Subcutaneous abdominal adipose tissue (tissue), 5 donors: Measurements from ENCODE around the gene CSNK1A1.
A peak's percentile ranks its signal among the peaks of the same experiment; 100 is the strongest.

Experiments used
- H3K27ac ChIP-seq: one replicate; pipeline ENCODE4 v1.7.0; 2013; ENCODE audit warnings: low read depth, mild to moderate bottlenecking, inconsistent platforms, low read length, moderate library complexity
- H3K27me3 ChIP-seq, 5 donors: one replicate each; pipeline ENCODE4 v1.7.0; 2013; ENCODE audit warnings: low read length in 5 of 5, inconsistent platforms in 1 of 5; ENCODE audit not compliant: control insufficient read depth in 5 of 5, insufficient read depth in 4 of 5
- H3K36me3 ChIP-seq, 5 donors: one replicate each; pipeline ENCODE4 v1.7.0; 2013; ENCODE audit warnings: low read length in 5 of 5; ENCODE audit not compliant: control insufficient read depth in 5 of 5, insufficient read depth in 5 of 5
- H3K4me1 ChIP-seq, 5 donors: one replicate each; pipeline ENCODE4 v1.7.0; 2013; ENCODE audit warnings: low read length in 5 of 5, mild to moderate bottlenecking in 3 of 5, moderate library complexity in 1 of 5; ENCODE audit not compliant: control insufficient read depth in 5 of 5, insufficient read depth in 5 of 5
- H3K4me3 ChIP-seq, 5 donors: one replicate each; pipeline ENCODE4 v1.7.0; 2013; ENCODE audit warnings: low read length in 5 of 5, low read depth in 1 of 5
- H3K9ac ChIP-seq, 5 donors: one replicate each; pipeline ENCODE4 v1.7.0; 2013; ENCODE audit warnings: low read length in 5 of 5, mild to moderate bottlenecking in 4 of 5, moderate library complexity in 3 of 5
- H3K9me3 ChIP-seq, 5 donors: one replicate each; pipeline ENCODE4 v1.7.0; 2013; ENCODE audit warnings: low read length in 5 of 5; ENCODE audit not compliant: control insufficient read depth in 5 of 5
- donor health status: healthy.
- donor health status: healthy.
- donor health status: healthy.
- donor health status: healthy.
- donor health status: healthy.

Gene CSNK1A1

DNA sequence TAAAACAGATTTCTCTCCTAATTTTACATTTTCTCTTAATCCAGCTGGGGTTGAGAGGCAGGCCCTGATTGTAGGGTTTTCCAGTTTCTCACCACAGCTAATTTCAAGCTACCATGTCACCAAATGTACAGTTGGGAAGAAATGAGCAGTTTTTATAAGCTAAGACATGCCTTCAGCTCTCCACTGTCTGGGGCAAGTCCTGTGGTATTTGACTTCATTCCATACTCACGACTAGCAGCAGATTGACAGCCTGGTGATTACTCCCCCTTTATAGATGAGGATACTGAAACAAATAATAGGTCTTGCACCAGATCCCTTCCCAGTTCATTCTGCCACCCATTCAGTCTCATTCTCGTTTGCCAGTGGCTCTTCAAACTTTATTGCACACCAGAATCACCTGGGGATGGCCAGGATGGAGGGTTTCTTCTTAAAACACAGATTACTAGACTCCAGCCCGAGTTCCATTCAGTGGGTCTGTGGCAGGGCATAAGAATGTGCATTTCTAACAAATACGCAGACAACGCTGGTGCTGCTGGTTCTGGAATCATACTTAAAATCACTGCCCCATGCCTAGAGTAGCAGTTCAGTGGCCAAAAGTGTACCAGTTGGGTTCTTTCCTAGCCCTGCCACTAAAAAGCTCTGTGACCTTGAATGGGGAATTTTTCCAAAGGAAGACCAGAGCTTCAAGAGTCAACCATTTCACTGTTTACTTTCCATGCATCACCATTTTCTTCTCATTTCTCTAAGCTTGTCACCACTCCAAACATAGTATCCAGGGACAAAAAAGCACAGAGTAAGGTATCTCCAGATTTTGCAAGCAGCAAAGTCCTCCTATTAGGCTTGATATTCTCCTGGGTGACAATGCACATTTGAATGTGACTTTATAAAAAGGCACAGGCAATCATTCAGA, 64.3 kb downstream of the CSNK1A1 start:
- Histone ChIP-seq H3K4me3 (no peak overlapping the region), H3K9ac (peak overlapping the region in 2 of 5 donors; percentile 25 to 49), H3K27me3 (no peaks in the 10 kb centered on the region), H3K9me3 (no peaks in the 10 kb centered on the region), H3K4me1 (peaks cover 11 to 52% (median 29%) of the 10 kb centered on the region in 5 donors), H3K27ac (peak overlapping the region; percentile 61), H3K36me3 (no peaks in the 10 kb centered on the region)

DNA sequence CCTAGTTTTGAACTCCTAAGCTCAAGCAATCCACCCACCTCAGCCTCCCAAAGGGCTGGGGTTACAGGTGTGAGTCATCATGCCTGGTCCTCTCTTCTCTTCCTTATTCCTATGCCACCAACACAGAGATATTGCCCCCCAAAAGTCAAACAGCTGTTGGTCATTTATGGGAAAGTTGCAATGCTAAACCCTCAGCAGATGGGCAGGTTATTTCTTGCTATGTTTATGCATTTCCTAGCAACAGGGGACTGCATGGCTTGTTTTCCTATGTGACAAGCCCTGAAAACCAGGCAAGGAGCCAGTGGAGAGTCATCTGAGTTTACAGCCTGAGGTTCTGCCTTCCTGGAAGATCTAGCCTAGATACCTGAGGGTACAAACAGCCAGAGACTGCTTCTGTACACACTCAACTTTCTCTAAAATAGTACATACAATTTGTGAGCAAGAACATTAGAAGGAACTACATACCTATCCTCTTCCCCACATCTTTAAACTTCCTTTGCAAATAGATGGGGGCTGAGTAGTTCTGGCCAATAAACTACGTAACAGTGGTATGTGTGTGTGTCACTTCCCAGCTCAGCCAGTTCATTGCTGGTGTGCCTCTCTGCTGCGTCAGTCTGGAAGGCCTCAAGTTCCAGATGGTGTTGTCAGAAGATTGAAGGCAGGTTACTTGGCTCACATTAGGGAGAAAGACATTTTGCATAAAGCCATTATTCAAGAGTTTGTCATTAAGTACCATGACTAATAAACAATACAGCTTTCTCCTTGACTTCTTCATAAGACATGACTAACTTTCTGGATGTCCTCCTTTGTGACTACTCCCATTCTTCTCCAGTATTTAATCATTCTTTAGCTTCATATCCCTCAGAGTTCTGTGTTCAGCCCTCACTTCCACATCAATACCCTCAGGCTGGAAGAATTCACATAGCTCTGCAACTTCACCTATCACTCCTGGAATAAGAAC, 65.3 kb downstream of the CSNK1A1 start:
- Histone ChIP-seq H3K27ac (peak overlapping the region; percentile 61), H3K27me3 (no peaks in the 10 kb centered on the region), H3K4me3 (no peak overlapping the region), H3K9ac (peak overlapping the region in 2 of 5 donors; percentile 25 to 49), H3K4me1 (peaks cover 11 to 59% (median 33%) of the 10 kb centered on the region in 5 donors), H3K36me3 (no peaks in the 10 kb centered on the region), H3K9me3 (no peaks in the 10 kb centered on the region)

DNA sequence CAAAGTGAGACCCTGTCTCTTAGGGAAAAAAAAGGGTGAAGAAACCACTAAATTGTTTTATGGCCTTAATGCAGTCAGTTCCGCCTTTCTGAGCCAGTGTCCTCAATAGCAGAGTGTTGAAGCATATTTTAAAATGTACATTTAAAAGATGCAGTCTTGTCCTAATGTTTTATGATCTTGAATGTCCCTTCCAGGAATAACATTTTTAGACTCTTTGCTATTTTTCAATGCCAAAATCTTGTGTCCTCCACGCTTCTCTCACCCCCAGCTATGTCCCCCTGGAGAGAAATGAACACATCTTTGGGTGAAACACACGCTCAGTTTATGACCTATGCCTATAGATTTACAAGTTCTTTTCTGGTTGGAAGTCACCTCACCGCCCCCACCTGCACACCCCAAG, 69.8 kb downstream of the CSNK1A1 start:
- Histone ChIP-seq H3K27me3 (no peaks in the 10 kb centered on the region), H3K4me1 (peaks cover 8 to 40% (median 18%) of the 10 kb centered on the region in 5 donors), H3K9ac (no peak overlapping the region), H3K27ac (peak overlapping the region; percentile 74), H3K4me3 (no peak overlapping the region), H3K9me3 (no peaks in the 10 kb centered on the region), H3K36me3 (no peaks in the 10 kb centered on the region)

DNA sequence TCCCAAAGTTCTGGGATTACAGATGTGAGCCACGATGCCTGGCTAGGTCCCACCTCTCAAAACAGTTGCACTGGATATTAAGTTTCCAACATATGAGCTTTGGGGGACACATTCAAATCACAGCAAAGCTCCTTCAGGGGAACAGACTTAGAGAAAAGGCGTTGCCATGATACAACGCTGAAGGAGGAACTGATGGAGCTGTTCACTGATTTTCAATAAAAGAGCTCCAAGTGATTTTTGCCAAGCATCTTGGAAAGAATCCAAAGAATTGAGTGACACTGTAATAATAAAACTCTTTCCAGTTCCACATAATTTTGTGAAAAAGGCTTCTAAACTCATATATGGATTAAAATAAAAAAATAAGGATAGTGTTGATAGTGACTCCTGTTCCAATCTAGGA, 72.5 kb downstream of the CSNK1A1 start:
- no peak overlapping the region for H3K4me3 ChIP-seq
- no peak overlapping the region for H3K9ac ChIP-seq
- H3K9me3 ChIP-seq = no peaks in the 10 kb centered on the region
- no peaks in the 10 kb centered on the region for H3K27me3 ChIP-seq
- no peak overlapping the region for H3K27ac ChIP-seq
- no peaks in the 10 kb centered on the region for H3K36me3 ChIP-seq
- peaks cover 0 to 25% (median 11%) of the 10 kb centered on the region in 5 donors for H3K4me1 ChIP-seq

DNA sequence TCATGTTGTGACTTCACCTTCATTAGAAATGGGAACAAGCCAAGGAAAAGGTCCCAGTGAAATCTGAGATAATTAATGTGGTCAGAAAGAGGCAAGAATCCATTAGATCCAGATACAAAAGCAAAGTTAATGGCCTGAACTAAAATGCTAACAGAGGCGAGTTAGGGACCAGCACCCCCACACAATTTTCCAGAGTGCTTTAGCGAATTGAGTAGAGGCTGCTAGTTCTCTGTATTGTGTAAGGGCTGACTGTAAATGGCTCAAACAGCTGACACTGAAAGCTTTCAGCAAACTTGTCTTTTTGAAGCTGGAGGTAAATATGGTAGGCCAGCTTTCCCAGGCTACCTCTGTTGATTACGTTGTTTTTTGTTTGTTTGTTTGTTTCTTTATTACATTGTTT, 75.5 kb downstream of the CSNK1A1 start:
- H3K4me1 ChIP-seq = peaks cover 2 to 14% (median 13%) of the 10 kb centered on the region in 5 donors
- no peaks in the 10 kb centered on the region for H3K36me3 ChIP-seq
- no peak overlapping the region for H3K9ac ChIP-seq
- no peak overlapping the region for H3K27ac ChIP-seq
- no peaks in the 10 kb centered on the region for H3K27me3 ChIP-seq
- no peaks in the 10 kb centered on the region for H3K9me3 ChIP-seq
- H3K4me3 ChIP-seq = no peak overlapping the region

DNA sequence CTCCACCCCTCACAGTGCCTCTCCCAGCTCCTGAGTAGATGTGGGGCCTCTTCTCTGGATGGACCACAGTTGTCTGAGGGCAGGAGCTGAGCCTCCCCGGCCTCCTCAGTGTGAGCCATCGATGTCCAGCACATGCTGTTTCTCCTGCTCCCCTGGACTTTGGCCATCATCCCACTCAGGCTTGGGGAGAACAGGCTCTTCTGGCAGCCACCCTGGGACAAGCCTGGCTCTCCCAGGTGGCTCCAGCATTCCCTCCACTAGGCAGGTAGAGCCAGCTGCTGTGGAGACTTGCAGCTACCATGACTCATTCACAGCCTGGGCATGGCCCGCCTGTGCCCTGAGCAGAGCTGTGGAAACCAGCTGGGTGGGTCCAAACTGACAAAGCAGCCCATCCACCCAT, 77.0 kb downstream of the CSNK1A1 start:
- no peaks in the 10 kb centered on the region for H3K36me3 ChIP-seq
- peaks cover 2 to 16% (median 14%) of the 10 kb centered on the region in 5 donors for H3K4me1 ChIP-seq
- H3K27me3 ChIP-seq = no peaks in the 10 kb centered on the region
- H3K27ac ChIP-seq = no peak overlapping the region
- no peak overlapping the region for H3K4me3 ChIP-seq
- no peak overlapping the region for H3K9ac ChIP-seq
- no peaks in the 10 kb centered on the region for H3K9me3 ChIP-seq

DNA sequence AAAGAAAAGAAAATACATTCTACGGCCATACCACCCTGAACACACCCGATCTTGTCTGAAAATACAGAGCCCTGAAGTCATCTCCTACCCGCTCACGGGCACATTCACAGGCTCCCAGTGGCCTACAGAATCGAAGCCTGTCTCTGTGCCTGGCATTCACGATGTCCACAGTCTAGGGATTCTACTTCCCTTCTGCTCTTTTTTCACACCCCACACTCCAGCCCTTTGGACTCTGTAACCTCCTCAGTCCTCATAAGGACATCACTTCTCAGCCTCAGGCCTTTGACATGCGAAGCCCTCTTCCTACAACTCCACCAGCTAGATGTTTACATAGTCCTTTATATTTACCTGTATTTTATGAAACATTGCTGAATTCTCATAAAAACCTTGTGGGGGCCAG, 77.8 kb downstream of the CSNK1A1 start:
- no peak overlapping the region for H3K4me3 ChIP-seq

DNA sequence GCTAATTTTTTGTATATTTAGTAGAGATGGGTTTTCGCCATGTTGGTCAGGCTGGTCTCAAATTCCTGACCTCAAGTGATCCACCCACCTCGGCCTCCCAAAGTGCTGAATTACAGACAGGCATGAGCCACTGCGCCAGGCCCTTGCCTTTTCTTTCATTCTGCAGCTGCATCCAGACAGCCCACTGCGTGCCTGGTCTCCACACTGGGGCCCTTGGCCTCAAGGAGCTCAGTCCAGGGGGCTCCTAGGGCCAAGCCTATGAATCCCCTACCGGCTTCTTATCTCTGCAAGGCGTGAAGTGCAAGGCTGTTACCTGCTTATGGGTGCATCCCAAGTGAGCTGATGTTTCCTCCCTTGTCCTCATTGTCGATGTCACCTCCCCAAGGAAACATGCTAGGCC, 78.8 kb downstream of the CSNK1A1 start:
- H3K4me3 ChIP-seq = no peak overlapping the region
- H3K27ac ChIP-seq = no peak overlapping the region
- H3K9ac ChIP-seq = no peak overlapping the region
- no peaks in the 10 kb centered on the region for H3K9me3 ChIP-seq
- H3K27me3 ChIP-seq = no peaks in the 10 kb centered on the region
- no peaks in the 10 kb centered on the region for H3K36me3 ChIP-seq
- H3K4me1 ChIP-seq = peaks cover 2 to 16% (median 14%) of the 10 kb centered on the region in 5 donors

More for the DNA sequence above, 77.8 kb downstream of the CSNK1A1 start:
- no peak overlapping the region for H3K27ac ChIP-seq
- H3K4me1 ChIP-seq = peaks cover 2 to 16% (median 14%) of the 10 kb centered on the region in 5 donors
- H3K9me3 ChIP-seq = no peaks in the 10 kb centered on the region
- no peak overlapping the region for H3K9ac ChIP-seq
- no peaks in the 10 kb centered on the region for H3K27me3 ChIP-seq
- H3K36me3 ChIP-seq = no peaks in the 10 kb centered on the region

DNA sequence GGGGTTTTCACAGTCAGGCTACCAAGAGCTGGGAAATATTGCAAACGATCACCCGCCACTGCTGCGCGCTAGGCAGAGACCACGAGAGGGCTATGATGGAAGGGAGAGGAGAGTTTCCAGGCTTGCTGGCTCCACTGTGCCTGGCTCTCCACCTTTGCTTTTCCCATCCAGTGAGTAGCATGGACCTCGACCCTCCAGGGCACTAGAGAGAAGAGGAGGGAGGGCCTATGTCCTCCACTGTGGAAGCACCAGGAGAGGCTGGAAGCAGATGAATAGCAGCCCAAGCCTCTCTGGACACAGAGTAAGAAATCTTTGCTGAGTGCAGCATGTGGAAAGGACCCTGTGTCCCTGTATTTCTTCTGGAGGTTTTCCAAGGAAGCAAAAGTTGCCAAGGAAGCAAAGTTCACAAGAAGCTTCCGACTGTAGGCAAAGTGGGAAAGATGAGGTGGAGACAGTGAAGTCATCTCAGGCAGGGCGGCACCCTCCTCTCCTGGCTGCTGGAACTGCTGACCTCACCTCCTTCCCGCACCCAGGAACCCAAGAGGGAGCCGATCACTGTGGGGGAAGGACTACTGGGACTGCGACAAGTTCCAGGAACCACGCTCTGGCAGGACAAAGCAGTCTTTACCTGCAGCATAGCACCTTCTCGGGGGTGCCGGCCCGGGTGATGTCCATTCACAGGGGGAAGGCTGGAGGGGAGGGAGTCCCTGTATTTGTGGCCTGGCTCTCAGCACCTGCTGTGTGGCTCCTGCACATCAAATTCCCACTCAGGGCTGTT, 79.6 kb downstream of the CSNK1A1 start:
- no peaks in the 10 kb centered on the region for H3K36me3 ChIP-seq
- no peaks in the 10 kb centered on the region for H3K27me3 ChIP-seq
- H3K4me1 ChIP-seq = peaks cover 2 to 16% (median 14%) of the 10 kb centered on the region in 5 donors
- H3K9me3 ChIP-seq = no peaks in the 10 kb centered on the region
- H3K27ac ChIP-seq = no peak overlapping the region
- no peak overlapping the region for H3K4me3 ChIP-seq
- peak overlapping the region in 1 of 5 donors; percentile 26 for H3K9ac ChIP-seq
